Measurements from ENCODE around the gene ARID1B.

The ARID1B gene

GRCh38 chr6:157210954-157211353 lies 433.8 kb downstream of the ARID1B start:
- WGBS (ENCODE audit: extremely low coverage, insufficient coverage, insufficient read length), result no CpG with 5 or more reads among the region's 3 CpGs
- no peak overlapping the region for H3K23ac ChIP-seq (ENCODE audit: low read length)
- no peak overlapping the region for H2BK12ac ChIP-seq (ENCODE audit: low read length)
- no peaks in the 10 kb centered on the region for H3K79me1 ChIP-seq (ENCODE audit: low read length)
- H3K27me3 ChIP-seq (ENCODE audit: insufficient read depth, low read length), result no peaks in the 10 kb centered on the region
- no peak for DNase-seq
- H4K8ac ChIP-seq (ENCODE audit: low read depth, low read length), result no peak overlapping the region
- no peak overlapping the region for H3K27ac ChIP-seq (ENCODE audit: low read depth, low read length)
- no peak overlapping the region for H3K4me3 ChIP-seq (ENCODE audit: low read depth, low read length)
- H2AFZ ChIP-seq (ENCODE audit: insufficient read depth, low read length, poor library complexity), result no peak overlapping the region
- H3K4ac ChIP-seq (ENCODE audit: low read depth, low read length), result no peak overlapping the region
- H3K4me1 ChIP-seq (ENCODE audit: control insufficient read depth in 1 of 2, insufficient read depth in 2 of 2, low read length in 2 of 2), result no peaks in the 10 kb centered on the region
- H2AK5ac ChIP-seq (ENCODE audit: low read length), result no peak overlapping the region
- no peaks in the 10 kb centered on the region for H3K79me2 ChIP-seq (ENCODE audit: control insufficient read depth, insufficient read depth, low read length, poor library complexity)
- H2BK120ac ChIP-seq (ENCODE audit: insufficient read depth, low read length, poor library complexity), result no peak overlapping the region
- no peak overlapping the region for H3K9ac ChIP-seq (ENCODE audit: low read length)
- H2BK5ac ChIP-seq (ENCODE audit: low read depth, low read length, poor library complexity), result no peak overlapping the region
- H3K14ac ChIP-seq (ENCODE audit: low read length), result no peak overlapping the region
- H4K91ac ChIP-seq (ENCODE audit: low read depth, low read length), result no peak overlapping the region
- no peak overlapping the region for H4K12ac ChIP-seq (ENCODE audit: low read depth, low read length)
- H3K4me2 ChIP-seq (ENCODE audit: low read length), result no peak overlapping the region
- H3K9me3 ChIP-seq (ENCODE audit: insufficient read depth, low read depth, low read length), result no peaks in the 10 kb centered on the region
- peaks cover 17% of the 10 kb centered on the region in 2 experiments for H3K36me3 ChIP-seq (ENCODE audit: control insufficient read depth in 1 of 2, insufficient read depth in 2 of 2, low read length in 2 of 2)
- H3K18ac ChIP-seq (ENCODE audit: low read length), result no peak overlapping the region

- Histone ChIP-seq H2BK12ac (ENCODE audit: low read length) (no peak overlapping the region), H3K4me2 (ENCODE audit: low read length) (no peak overlapping the region), H3K23ac (ENCODE audit: low read length) (no peak overlapping the region), H3K4me1 (ENCODE audit: control insufficient read depth in 1 of 2, insufficient read depth in 2 of 2, low read length in 2 of 2) (no peaks in the 10 kb centered on the region), H3K27me3 (ENCODE audit: insufficient read depth, low read length) (no peaks in the 10 kb centered on the region), H3K4me3 (ENCODE audit: low read depth, low read length) (no peak overlapping the region), H4K12ac (ENCODE audit: low read depth, low read length) (no peak overlapping the region), H3K9ac (ENCODE audit: low read length) (no peak overlapping the region), H3K27ac (ENCODE audit: low read depth, low read length) (no peak overlapping the region), H3K79me1 (ENCODE audit: low read length) (no peaks in the 10 kb centered on the region), H3K18ac (ENCODE audit: low read length) (no peak overlapping the region), H2BK5ac (ENCODE audit: low read depth, low read length, poor library complexity) (no peak overlapping the region), H2AK5ac (ENCODE audit: low read length) (no peak overlapping the region), H3K79me2 (ENCODE audit: control insufficient read depth, insufficient read depth, low read length, poor library complexity) (no peaks in the 10 kb centered on the region), H2BK120ac (ENCODE audit: insufficient read depth, low read length, poor library complexity) (no peak overlapping the region), H3K36me3 (ENCODE audit: control insufficient read depth in 1 of 2, insufficient read depth in 2 of 2, low read length in 2 of 2) (peaks cover 9% of the 10 kb centered on the region in 2 experiments), H3K4ac (ENCODE audit: low read depth, low read length) (no peak overlapping the region), H4K91ac (ENCODE audit: low read depth, low read length) (no peak overlapping the region), H3K14ac (ENCODE audit: low read length) (no peak overlapping the region), H4K8ac (ENCODE audit: low read depth, low read length) (no peak overlapping the region), H3K9me3 (ENCODE audit: insufficient read depth, low read depth, low read length) (no peaks in the 10 kb centered on the region), H2AFZ (ENCODE audit: insufficient read depth, low read length, poor library complexity) (no peak overlapping the region)
- no peak for DNase-seq
- no CpG with 5 or more reads among the region's 11 CpGs for WGBS (ENCODE audit: extremely low coverage, insufficient coverage, insufficient read length)
Observed at GRCh38 chr6:157211603-157212455, 434.7 kb downstream of the ARID1B start.

GRCh38 chr6:157213426-157213825 lies 436.2 kb downstream of the ARID1B start:
- no peaks in the 10 kb centered on the region for H3K79me1 ChIP-seq (ENCODE audit: low read length)
- no peak overlapping the region for H3K23ac ChIP-seq (ENCODE audit: low read length)
- H3K14ac ChIP-seq (ENCODE audit: low read length), result no peak overlapping the region
- no peak overlapping the region for H2BK5ac ChIP-seq (ENCODE audit: low read depth, low read length, poor library complexity)
- no peak overlapping the region for H3K9ac ChIP-seq (ENCODE audit: low read length)
- H4K12ac ChIP-seq (ENCODE audit: low read depth, low read length), result no peak overlapping the region
- no peak overlapping the region for H4K8ac ChIP-seq (ENCODE audit: low read depth, low read length)
- no peak overlapping the region for H2BK120ac ChIP-seq (ENCODE audit: insufficient read depth, low read length, poor library complexity)
- no peak overlapping the region for H3K4ac ChIP-seq (ENCODE audit: low read depth, low read length)
- H3K9me3 ChIP-seq (ENCODE audit: insufficient read depth, low read depth, low read length), result no peaks in the 10 kb centered on the region
- H4K91ac ChIP-seq (ENCODE audit: low read depth, low read length), result no peak overlapping the region
- H2BK12ac ChIP-seq (ENCODE audit: low read length), result no peak overlapping the region
- no peaks in the 10 kb centered on the region for H3K4me1 ChIP-seq (ENCODE audit: control insufficient read depth in 1 of 2, insufficient read depth in 2 of 2, low read length in 2 of 2)
- no peaks in the 10 kb centered on the region for H3K36me3 ChIP-seq (ENCODE audit: control insufficient read depth in 1 of 2, insufficient read depth in 2 of 2, low read length in 2 of 2)
- no peak overlapping the region for H3K4me3 ChIP-seq (ENCODE audit: low read depth, low read length)
- no peak overlapping the region for H3K27ac ChIP-seq (ENCODE audit: low read depth, low read length)
- no peak overlapping the region for H3K4me2 ChIP-seq (ENCODE audit: low read length)
- no peak for DNase-seq
- no peak overlapping the region for H2AK5ac ChIP-seq (ENCODE audit: low read length)
- no CpG with 5 or more reads among the region's 9 CpGs for WGBS (ENCODE audit: extremely low coverage, insufficient coverage, insufficient read length)
- no peak overlapping the region for H3K18ac ChIP-seq (ENCODE audit: low read length)
- H2AFZ ChIP-seq (ENCODE audit: insufficient read depth, low read length, poor library complexity), result no peak overlapping the region
- H3K79me2 ChIP-seq (ENCODE audit: control insufficient read depth, insufficient read depth, low read length, poor library complexity), result no peaks in the 10 kb centered on the region
- H3K27me3 ChIP-seq (ENCODE audit: insufficient read depth, low read length), result no peaks in the 10 kb centered on the region

GRCh38 chr6:157213907-157214565 lies 436.9 kb downstream of the ARID1B start:
- no peaks in the 10 kb centered on the region for H3K27me3 ChIP-seq (ENCODE audit: insufficient read depth, low read length)
- H3K9ac ChIP-seq (ENCODE audit: low read length), result no peak overlapping the region
- DNase-seq, result no peak
- no peak overlapping the region for H2AFZ ChIP-seq (ENCODE audit: insufficient read depth, low read length, poor library complexity)
- no peak overlapping the region for H4K91ac ChIP-seq (ENCODE audit: low read depth, low read length)
- H2BK12ac ChIP-seq (ENCODE audit: low read length), result no peak overlapping the region
- WGBS (ENCODE audit: extremely low coverage, insufficient coverage, insufficient read length), result no CpG with 5 or more reads among the region's 10 CpGs
- H3K4me3 ChIP-seq (ENCODE audit: low read depth, low read length), result no peak overlapping the region
- no peak overlapping the region for H3K18ac ChIP-seq (ENCODE audit: low read length)
- H2BK5ac ChIP-seq (ENCODE audit: low read depth, low read length, poor library complexity), result no peak overlapping the region
- H3K4me1 ChIP-seq (ENCODE audit: control insufficient read depth in 1 of 2, insufficient read depth in 2 of 2, low read length in 2 of 2), result peaks cover 0 to 2% of the 10 kb centered on the region in 2 experiments
- H2BK120ac ChIP-seq (ENCODE audit: insufficient read depth, low read length, poor library complexity), result no peak overlapping the region
- no peaks in the 10 kb centered on the region for H3K79me1 ChIP-seq (ENCODE audit: low read length)
- H4K12ac ChIP-seq (ENCODE audit: low read depth, low read length), result no peak overlapping the region
- no peak overlapping the region for H3K4me2 ChIP-seq (ENCODE audit: low read length)
- no peak overlapping the region for H3K27ac ChIP-seq (ENCODE audit: low read depth, low read length)
- no peak overlapping the region for H4K8ac ChIP-seq (ENCODE audit: low read depth, low read length)
- no peak overlapping the region for H3K4ac ChIP-seq (ENCODE audit: low read depth, low read length)
- H3K36me3 ChIP-seq (ENCODE audit: control insufficient read depth in 1 of 2, insufficient read depth in 2 of 2, low read length in 2 of 2), result no peaks in the 10 kb centered on the region
- H3K14ac ChIP-seq (ENCODE audit: low read length), result no peak overlapping the region
- no peak overlapping the region for H2AK5ac ChIP-seq (ENCODE audit: low read length)
- H3K23ac ChIP-seq (ENCODE audit: low read length), result no peak overlapping the region
- no peaks in the 10 kb centered on the region for H3K79me2 ChIP-seq (ENCODE audit: control insufficient read depth, insufficient read depth, low read length, poor library complexity)
- H3K9me3 ChIP-seq (ENCODE audit: insufficient read depth, low read depth, low read length), result no peaks in the 10 kb centered on the region

Measured in trophoblast cell (in vitro differentiated cells and primary cell).